Glomerular visceral epithelial cell (primary cell): Measurements from ENCODE around the gene MAP1LC3B.
A peak's percentile ranks its signal among the peaks of the same experiment; 100 is the strongest.

Source experiments
- DNase-seq: peaks from one replicate; pipeline ENCODE4 v3.0.0-alpha.2; 2016; ENCODE audit errors: extremely low spot score

Gene MAP1LC3B

GRCh38 chr16:87431926-87432325 lies 39.8 kb downstream of the MAP1LC3B start:
- peak; percentile 35 for DNase-seq

GRCh38 chr16:87432330-87432915 lies 40.3 kb downstream of the MAP1LC3B start:
- no peak for DNase-seq

GRCh38 chr16:87434146-87434667 lies 42.1 kb downstream of the MAP1LC3B start:
- DNase-seq, result no peak

GRCh38 chr16:87435372-87436224 lies 43.5 kb downstream of the MAP1LC3B start:
- peak; percentile 11 for DNase-seq

GRCh38 chr16:87436225-87437172 lies 44.4 kb downstream of the MAP1LC3B start:
- no peak for DNase-seq

GRCh38 chr16:87437327-87437726 lies 45.2 kb downstream of the MAP1LC3B start:
- no peak for DNase-seq

- no peak for DNase-seq
These were observed 45.9 kb downstream of the MAP1LC3B start for GRCh38 chr16:87437911-87438610.

- DNase-seq, result no peak
These were observed 46.5 kb downstream of the MAP1LC3B start for GRCh38 chr16:87438611-87438985.

- no peak for DNase-seq
These were observed 47.8 kb downstream of the MAP1LC3B start for GRCh38 chr16:87439926-87440325.

GRCh38 chr16:87441886-87442580 lies 49.9 kb downstream of the MAP1LC3B start:
- no peak for DNase-seq

GRCh38 chr16:87442581-87442966 lies 50.4 kb downstream of the MAP1LC3B start:
- DNase-seq, result no peak

- no peak for DNase-seq
These were observed 50.9 kb downstream of the MAP1LC3B start for GRCh38 chr16:87443016-87443415.

- DNase-seq, result no peak
These were observed 51.8 kb downstream of the MAP1LC3B start for GRCh38 chr16:87443964-87444363.

GRCh38 chr16:87445486-87445885 lies 53.4 kb downstream of the MAP1LC3B start:
- DNase-seq, result no peak

- DNase-seq, result no peak
These were observed 54.3 kb downstream of the MAP1LC3B start for GRCh38 chr16:87446479-87446878.

GRCh38 chr16:87447323-87447722 lies 55.2 kb downstream of the MAP1LC3B start:
- DNase-seq, result no peak

GRCh38 chr16:87448866-87449265 lies 56.7 kb downstream of the MAP1LC3B start:
- DNase-seq, result no peak

GRCh38 chr16:87451563-87452210 lies 59.6 kb downstream of the MAP1LC3B start:
- DNase-seq, result no peak

- DNase-seq, result no peak
These were observed 61.2 kb downstream of the MAP1LC3B start for GRCh38 chr16:87453326-87453725.
